ENCODE measurements around the gene CD200R1.

CD200R1 gene

GRCh38 chr3:112972158-112972557 lies 2.7 kb downstream of the CD200R1 start:
- no peak for TF ChIP-seq CTCF (IDR thresholded peaks at IDR 0.05; ENCODE audit: insufficient read depth, low read length, missing control alignments)
- ChIA-PET CTCF (interaction anchor here (0.9 to 1.4 kb wide), 3 partner anchors 10 to 330 kb away, joined by 5 to 6 read pairs (median 5); no protein-coding TSS in a partner anchor), POLR2A (no interaction called here)
- H3K4me3 ChIP-seq (ENCODE audit: low read depth, low read length): no peak overlapping the region
- no peak for DNase-seq (ENCODE audit: low read depth, low spot score)

- POLR2A ChIA-PET: no interaction called here
- no peak overlapping the region for H3K4me3 ChIP-seq (ENCODE audit: low read depth, low read length)
- DNase-seq (ENCODE audit: low read depth, low spot score): no peak
- CTCF ChIA-PET: interaction anchor here (0.8 to 3.2 kb wide), 2 partner anchors 11 to 232 kb away, joined by 3 to 17 read pairs; no protein-coding TSS in a partner anchor
- TF ChIP-seq CTCF (IDR thresholded peaks at IDR 0.05; ENCODE audit: insufficient read depth, low read length, missing control alignments): no peak
These were observed 7.1 kb downstream of the CD200R1 start for GRCh38 chr3:112967828-112968227.

GRCh38 chr3:112967425-112967824 lies 7.5 kb downstream of the CD200R1 start:
- TF ChIP-seq CTCF (IDR thresholded peaks at IDR 0.05; ENCODE audit: insufficient read depth, low read length, missing control alignments): no peak
- H3K4me3 ChIP-seq (ENCODE audit: low read depth, low read length): no peak overlapping the region
- no peak for DNase-seq (ENCODE audit: low read depth, low spot score)
- ChIA-PET POLR2A (no interaction called here), CTCF (interaction anchor here (3.2 kb wide), 1 partner anchor 12 kb away, joined by 17 read pairs; no protein-coding TSS in a partner anchor)

GRCh38 chr3:112966633-112967032 lies 8.3 kb downstream of the CD200R1 start:
- no peak overlapping the region for H3K4me3 ChIP-seq (ENCODE audit: low read depth, low read length)
- CTCF ChIA-PET: interaction anchor here (0.9 to 3.2 kb wide), 2 partner anchors 12 to 14 kb away, joined by 3 to 17 read pairs; no protein-coding TSS in a partner anchor
- TF ChIP-seq CTCF (IDR thresholded peaks at IDR 0.05; ENCODE audit: insufficient read depth, low read length, missing control alignments): no peak
- DNase-seq (ENCODE audit: low read depth, low spot score): no peak
- POLR2A ChIA-PET: no interaction called here

GRCh38 chr3:112965656-112966055 lies 9.2 kb downstream of the CD200R1 start:
- CTCF ChIA-PET: interaction anchor here (0.9 to 3.2 kb wide), 3 partner anchors 13 to 145 kb away, joined by 3 to 17 read pairs (median 3); no protein-coding TSS in a partner anchor
- TF ChIP-seq CTCF (IDR thresholded peaks at IDR 0.05; ENCODE audit: insufficient read depth, low read length, missing control alignments): no peak
- POLR2A ChIA-PET: no interaction called here
- no peak for DNase-seq (ENCODE audit: low read depth, low spot score)
- H3K4me3 ChIP-seq (ENCODE audit: low read depth, low read length): no peak overlapping the region

GRCh38 chr3:112963683-112964082 lies 11.2 kb downstream of the CD200R1 start:
- H3K4me3 ChIP-seq (ENCODE audit: low read depth, low read length): no peak overlapping the region
- ChIA-PET POLR2A (no interaction called here), CTCF (no interaction called here)
- TF ChIP-seq CTCF (IDR thresholded peaks at IDR 0.05; ENCODE audit: insufficient read depth, low read length, missing control alignments): no peak
- no peak for DNase-seq (ENCODE audit: low read depth, low spot score)

All from AG04449 (cell line).